NCI-H1417 (cell line): ENCODE data around the gene HS3ST2.
"Not testable (repeated sequence)": the region's sequence is repeated elsewhere in the genome, so short reads cannot be mapped to it uniquely, and the experiment has no call there.

Experiments used
- DNase-seq, 3 experiments: peaks; one replicate each; lab custom pipeline; 2025; lab: John Stamatoyannopoulos, UW

HS3ST2 gene

DNA sequence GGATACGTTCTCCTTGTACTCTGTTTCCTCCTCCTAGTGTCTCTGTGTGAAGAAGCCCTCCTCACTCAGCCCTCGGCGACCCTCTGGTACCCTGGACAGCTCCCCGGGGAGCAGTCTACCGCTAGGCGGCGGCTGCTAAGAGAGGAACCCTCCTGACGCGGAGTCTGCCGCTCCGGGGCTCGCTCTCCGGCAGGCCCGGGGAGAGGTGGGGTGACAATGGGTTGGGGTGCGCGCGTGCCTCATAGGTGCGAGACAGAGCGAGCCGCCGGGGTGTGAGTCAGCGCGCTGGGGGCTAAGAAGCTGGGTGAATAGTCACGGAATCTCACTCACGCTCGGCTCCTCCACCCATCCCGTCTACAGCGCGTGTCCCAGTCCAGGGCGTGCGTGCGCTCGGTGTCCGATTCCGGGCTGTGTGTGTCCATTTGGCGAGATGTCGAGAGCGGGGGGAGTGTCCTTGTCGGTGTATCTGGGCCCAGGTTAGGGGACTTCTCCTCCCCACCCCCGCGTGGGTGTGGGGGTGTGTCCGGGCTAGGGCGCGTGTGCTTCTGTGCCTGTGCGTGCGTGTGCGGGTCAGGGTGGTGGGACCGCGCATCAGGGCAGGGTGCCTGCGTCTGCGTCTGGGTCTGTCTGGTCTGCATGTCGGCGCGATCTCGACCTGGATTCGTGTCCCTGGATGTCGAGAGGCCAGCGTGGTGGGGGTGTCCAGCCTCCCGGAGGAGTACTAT lies 577 bp upstream of the HS3ST2 start:
- no peak for DNase-seq

DNA sequence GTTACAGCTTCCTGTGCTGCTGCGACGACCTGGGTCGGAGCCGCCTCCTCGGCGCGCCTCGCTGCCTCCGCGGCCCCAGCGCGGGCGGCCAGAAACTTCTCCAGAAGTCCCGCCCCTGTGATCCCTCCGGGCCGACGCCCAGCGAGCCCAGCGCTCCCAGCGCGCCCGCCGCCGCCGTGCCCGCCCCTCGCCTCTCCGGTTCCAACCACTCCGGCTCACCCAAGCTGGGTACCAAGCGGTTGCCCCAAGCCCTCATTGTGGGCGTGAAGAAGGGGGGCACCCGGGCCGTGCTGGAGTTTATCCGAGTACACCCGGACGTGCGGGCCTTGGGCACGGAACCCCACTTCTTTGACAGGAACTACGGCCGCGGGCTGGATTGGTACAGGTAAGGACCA lies 746 bp downstream of the HS3ST2 start:
- no peak for DNase-seq

DNA sequence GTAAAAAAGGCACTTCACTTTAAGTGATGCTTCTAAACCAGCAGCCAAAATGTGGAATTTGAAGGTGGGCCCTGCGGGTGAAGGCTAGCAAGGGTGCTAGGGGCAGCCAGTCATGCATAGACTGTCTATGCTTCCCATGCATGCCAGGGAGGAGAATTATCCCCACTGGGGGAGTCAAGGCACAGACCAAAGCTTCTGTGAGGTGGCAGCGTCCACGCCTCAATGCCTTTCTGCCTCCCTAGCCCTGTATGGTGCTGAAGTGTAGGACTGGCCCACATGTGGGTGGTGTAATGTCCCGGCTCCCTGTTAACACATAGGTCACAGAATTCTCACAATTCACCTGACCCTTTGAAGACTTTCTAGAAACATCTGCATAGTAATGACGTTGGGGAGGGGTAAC lies 1.9 kb downstream of the HS3ST2 start:
- DNase-seq = no peak

DNA sequence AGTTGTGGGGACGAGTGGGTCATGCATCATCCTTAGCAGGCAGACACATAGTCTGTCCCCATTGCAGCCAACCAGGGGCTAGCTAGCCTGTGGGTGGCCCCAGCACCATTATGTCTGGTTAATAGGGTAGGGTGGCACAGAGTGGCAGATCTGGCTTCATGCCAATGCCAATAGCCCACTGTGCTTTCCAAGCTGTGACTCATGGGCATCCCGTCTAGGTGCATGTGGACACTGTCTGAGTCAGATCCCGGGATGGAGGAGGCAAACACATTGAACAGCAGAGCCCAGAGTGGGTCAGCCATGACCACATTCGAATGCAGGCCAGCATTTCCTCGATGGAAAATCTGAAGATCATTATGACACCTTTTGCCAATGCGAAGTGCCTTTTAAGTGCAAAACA lies 2.5 kb downstream of the HS3ST2 start:
- DNase-seq = no peak

DNA sequence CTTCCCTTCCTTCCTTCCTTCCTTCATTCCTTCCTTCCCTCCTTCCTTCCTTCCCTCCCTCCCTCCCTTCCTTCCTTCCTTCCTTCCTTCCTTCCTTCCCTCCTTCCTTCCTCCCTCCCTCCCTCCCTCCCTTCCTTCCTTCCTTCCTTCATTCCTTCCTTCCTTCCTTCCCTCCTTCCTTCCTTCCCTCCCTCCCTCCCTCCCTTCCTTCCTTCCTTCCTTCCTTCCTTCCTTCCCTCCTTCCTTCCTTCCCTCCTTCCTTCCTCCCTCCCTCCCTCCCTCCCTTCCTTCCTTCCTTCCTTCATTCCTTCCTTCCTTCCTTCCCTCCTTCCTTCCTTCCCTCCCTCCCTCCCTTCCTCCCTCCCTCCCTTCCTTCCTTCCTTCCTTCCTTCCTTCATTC lies 4.8 kb downstream of the HS3ST2 start:
- not testable (repeated sequence) for DNase-seq

DNA sequence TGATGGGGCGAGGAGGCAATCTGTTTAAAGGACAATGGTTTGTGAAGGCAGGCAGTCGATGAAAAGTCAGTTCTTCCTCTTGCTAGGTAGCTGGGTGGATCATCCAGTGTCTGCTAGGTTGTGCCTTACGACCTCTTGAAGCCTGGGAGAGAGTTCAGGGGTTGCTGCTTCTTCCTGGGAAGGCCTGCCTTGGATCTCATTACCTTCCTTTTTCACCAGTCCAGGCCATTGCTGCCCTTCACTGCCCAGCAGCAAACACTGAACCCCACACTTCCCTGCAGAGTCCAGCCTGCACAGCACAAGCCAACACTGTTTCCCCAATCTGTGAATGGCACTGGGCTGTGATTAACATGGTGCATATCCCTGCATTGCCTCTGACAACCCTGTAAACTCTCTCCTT lies 24.7 kb downstream of the HS3ST2 start:
- DNase-seq = no peak

DNA sequence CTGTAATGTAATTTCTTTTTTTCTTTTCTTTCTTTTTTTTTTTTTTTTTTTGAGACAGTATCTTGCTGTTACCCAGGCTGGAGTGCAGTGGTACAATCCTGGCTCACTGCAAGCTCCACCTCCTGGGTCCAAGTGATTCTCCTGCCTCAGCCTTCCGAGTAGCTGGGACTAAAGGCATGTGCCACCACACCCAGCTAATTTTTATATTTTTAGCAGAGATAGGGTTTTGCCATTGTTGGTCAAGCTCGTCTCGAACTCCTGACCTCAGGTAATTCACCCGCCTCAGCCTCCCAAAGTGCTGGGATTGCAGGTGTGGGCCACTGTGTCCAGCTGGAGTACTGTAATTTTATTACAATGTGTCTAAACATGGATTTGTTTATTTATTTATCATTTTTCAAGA lies 28.1 kb downstream of the HS3ST2 start:
- not testable (repeated sequence) for DNase-seq

DNA sequence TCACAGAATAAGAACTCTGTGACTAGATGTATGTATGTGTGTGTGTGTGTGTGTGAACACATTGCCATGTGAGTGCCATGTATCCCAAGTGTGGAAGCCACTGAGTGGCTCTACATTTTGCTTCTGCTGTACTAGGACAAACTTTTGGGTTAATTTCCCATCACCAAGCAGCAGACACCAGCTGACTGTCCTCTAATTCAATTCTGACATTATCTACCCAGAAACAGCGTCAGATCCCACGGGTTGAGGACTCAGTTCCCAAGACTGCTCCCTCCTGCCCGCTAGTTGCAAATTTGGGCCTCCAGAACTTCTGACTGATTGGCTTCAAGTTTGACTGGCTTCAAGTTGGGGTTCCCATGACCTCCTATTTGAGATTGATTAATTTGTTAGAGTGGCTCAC lies 29.2 kb downstream of the HS3ST2 start:
- no peak for DNase-seq

DNA sequence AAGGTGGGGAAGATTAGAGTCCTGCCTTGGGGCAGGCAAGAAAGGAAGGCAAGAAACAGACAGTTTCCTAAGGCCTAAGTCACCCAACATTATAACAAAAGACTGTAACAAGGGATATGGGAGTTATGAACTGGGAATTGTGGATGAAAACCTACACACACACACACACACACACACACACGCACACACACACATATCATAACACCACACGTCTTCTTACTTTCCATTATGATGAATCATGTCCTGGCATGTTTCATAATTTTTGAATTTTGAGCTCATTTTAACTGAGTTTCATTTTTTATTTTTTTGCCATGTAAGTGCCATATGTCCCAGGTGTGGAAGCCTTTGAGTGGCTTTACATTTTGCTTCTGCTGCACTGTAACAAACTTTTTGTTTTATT lies 29.9 kb downstream of the HS3ST2 start:
- no peak for DNase-seq

DNA sequence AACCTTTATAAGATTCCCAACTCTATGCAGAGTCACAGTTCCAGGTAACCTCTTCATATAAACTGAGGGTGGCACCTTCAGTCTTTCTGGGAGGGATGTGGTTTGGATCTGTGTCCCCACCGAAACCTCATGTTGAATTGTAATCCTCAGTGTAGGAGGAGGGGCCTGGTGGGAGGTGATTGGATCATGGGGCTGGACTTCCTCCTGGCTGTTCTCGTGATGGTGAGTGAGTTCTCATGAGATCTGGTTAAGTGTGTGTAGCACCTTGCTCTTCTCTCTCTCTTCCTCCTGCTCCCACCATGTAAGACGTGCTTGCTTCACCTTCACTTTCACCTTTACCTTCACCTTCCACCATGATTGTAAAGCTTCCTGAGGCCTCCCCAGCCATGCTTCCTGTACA lies 30.5 kb downstream of the HS3ST2 start:
- no peak for DNase-seq

DNA sequence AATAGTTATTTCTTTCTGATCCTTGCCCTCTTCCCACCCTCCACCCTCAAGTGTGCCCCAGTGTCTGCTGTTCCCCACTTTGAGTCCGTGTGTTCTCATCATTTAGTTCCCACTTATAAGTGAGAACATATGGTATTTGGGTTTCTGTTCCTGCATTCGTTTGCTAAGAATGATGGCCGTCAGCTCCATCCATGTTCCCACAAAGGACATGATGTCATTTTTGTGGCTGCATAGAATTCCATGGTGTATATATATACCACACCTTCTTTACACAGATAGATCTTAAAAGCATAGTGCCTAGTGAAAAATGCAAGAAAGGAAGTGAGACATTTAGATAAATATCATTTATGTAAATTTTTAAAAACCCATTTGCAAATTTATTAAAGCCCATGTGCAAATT lies 33.1 kb downstream of the HS3ST2 start:
- no peak for DNase-seq

DNA sequence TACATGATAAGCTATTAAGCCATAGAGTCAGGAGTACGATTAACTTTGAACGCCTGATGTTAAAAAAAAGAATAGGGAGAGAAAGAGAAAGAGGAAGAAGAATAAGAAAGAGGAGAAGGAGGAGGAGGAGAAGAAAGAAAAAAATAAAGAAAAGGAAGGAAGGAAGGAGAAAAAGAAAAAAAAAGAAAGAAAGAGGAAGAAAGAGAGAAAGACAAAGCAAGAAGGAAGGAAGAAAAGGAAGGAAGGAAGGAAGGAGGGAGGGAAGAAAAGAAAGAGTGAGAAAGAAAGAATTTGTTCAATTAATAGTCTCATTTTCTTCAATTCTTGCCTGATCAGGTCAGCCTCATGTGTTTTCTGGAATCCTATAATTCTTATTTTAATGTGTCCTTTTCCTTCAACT lies 33.7 kb downstream of the HS3ST2 start:
- DNase-seq = no peak

DNA sequence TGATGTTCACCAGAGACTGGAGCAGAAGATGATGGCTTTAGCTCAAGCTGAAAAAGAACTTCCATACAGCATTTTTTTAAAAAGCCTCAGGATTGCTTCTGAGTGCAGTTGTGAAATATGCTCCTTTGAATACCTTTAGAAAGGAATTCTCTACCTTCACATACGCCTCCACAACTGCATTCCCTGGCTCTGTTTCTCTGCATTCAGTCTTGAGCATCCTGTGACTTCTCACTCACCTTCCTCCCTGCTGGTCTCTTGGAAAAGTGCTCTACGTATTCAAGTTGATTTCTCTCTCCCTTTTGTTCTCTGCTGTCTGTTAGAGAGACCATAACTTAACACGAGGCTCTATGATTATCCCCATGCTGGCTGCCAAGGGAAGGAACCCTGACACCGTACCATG lies 34.5 kb downstream of the HS3ST2 start:
- DNase-seq = no peak

DNA sequence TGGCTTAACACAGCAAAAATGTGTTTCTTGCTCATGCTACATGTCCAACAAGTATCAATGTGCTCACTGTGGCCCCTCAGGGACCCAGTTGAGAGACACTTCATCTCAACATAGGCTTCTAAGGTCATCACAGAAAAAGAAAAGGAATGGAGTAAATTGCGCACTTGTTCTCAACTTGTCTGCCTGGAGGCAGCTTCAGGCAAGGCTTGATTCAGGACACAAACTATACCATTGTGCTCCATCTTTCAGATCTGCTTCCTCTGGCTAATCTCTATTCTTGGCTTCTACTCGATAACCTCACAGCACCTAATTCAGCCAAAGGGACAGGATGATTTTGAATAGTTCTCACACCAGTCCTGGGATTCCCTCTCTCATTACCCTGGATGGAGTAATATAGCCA lies 35.6 kb downstream of the HS3ST2 start:
- no peak for DNase-seq

DNA sequence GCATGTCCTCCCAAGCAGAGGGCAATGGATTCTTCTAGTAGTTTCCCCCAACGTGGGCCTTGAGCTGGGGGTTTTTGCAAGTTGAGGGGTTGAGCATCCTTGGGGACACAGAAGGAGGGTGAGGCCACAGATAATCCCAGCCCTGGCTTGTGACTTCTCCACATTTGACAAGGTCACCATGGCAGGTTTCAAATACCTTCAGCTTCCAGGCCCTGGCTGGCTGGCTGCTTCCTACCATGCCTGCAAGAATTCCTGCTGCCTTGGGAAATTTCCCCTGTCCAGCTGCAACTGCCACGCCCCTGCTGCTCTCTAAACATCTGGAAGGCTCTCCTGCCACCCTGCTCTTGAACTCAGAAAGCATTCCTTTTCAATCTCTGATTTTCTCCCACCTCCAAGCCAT lies 41.3 kb downstream of the HS3ST2 start:
- DNase-seq = no peak

DNA sequence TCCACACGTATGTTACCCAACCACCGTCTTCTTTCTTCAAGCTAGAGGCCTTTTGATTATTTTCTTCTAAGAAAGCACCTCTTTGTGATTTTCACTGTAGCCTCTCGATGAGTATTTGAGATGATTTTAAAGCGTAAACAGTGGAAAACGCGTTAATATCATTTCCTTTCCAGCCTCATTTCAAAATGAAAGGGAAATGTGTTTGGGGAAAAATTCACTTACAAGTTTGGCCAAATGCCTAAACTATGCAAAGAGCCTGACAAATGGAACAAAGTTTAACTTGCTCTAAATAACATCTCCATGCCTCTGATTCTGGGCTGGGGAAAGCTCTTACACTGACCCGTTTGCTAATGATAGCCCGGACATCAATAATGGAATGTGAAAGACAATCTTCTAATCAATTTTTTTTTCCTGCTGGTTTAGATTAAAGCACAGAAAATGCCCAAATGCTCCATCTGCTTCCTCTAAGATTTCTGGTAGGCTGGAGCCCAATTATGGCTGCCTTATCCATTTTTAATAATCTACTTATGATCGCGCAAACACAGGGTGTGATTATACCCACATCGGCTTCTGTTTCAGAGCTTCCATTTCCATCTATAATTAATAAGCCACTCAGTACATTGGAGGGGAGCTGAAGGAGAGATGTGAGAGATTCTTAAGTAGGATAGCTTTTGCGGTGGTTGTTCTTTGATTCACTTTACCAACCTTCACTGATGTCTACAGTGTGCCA lies 43.5 kb downstream of the HS3ST2 start:
- DNase-seq = no peak

DNA sequence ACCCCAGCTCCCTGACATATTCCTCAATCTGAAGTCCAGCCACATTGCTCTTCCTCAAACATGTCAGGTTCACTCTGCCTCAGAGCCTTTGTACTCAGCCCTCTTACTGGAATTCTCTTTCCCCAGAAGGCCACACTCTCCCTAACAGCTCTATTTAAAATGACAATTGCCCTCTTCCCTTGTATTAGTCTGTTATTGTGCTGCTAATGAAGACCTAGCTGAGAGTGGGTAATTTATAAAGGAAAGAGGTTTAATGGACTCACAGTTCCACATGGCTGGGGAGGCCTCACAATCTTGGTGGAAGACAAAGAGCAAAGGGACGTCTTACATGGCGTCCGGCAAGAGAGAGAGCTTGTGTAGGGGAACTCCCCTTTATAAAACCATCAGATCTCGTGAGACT lies 46.0 kb downstream of the HS3ST2 start:
- DNase-seq = no peak

DNA sequence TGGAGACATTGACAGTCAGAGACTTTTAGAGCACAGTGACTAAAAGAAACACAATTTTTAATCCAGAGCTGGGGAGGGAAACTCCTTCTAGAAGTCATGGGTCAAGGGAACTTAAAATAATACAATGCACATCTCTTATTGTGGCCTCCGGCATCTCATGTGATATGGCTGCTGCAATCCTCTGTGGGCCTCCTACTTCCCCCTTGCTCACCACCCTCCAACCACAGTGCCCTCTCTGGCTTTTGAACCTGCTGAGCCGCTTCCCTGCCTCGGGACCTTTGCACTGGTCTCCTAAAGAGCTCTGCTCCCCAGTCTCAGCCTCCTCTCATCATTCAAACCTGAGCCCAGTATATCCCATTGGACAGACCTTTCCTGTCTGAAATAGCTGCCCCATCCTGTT lies 47.6 kb downstream of the HS3ST2 start:
- no peak for DNase-seq

DNA sequence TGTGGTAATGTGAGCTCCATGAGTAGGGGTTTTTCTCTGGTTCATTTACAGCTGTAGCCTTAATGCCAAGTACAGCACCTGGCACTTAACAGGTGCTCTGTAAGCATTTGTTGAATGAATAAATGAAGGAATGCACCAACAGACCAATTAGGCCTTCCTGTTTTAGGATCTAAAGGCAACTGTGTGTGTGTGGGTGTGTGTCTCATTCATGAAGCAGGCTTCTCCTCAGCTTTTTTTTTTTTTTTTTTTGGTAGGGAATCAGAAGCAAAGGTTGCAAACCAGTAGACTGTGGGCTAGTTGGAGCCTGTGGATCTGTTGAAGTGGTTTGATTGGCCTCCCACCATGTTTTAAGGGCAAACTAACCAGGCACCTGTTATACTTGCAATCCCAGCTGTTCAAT lies 48.1 kb downstream of the HS3ST2 start:
- DNase-seq = no peak

DNA sequence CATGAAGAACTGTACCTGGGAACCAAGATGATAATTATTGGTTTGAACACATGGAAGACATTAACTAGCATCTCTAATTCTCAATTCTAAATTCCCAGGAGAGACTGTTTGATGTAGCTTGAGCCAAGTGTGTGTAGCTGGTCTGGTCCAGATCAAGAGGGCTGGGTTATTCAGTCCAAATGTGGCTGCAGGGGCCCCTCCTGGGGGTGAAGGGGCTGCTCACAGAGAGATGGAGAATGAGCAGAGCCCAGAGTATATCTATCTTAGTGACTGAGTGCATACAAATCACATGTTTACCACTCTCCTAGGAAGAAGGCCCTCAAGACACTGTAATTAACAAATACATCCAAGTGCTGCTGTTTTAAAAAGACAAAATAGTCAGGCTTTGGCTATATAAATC lies 50.4 kb downstream of the HS3ST2 start:
- DNase-seq = no peak

DNA sequence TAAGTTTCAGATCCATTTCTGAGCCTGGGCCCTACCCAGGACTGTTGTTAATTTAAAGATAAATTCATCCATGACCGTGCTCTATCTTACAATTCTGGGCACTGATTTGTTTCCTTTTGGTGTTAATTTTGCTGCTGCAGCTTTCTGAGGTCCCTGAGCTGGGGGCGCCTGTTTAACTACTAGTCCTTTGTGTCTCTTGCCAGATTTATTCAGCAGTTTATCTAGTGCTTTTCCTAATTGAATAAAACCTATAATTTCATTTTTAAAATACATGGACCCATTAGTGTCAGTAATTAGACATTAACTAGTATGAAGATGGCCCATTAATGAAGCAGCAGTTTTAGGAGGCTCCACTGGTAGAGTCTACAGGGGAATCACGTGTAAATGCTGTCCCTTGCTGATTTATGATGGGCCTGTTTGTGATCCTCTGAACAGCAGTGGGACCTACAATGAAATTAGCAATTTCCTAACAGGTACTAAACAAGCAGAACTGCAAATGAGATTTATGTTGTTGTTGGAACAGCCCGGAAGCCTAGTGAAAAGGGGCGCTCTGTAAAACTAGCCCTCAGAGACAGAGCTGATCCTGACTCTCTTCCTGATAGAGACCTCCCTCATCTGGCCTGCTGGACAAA lies 54.7 kb downstream of the HS3ST2 start:
- DNase-seq = no peak

DNA sequence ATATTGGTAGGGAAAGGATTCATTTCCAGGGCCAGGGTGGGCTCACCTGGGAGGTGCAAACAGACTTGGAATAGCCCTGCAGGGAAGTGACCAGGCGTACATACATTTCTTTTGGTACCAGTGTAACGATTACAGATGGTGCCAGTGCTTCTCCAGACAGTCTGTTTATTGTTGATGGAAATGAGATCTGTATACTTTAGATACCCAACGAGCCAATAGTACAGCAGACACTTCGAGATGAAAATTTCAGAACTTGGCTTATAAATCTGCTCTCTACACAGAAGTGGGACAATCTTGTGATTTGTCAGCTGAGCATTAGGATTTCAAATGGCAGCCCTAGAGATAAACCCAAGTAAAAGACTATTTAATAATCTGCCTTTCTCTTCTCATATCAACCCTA lies 57.9 kb downstream of the HS3ST2 start:
- DNase-seq = no peak

DNA sequence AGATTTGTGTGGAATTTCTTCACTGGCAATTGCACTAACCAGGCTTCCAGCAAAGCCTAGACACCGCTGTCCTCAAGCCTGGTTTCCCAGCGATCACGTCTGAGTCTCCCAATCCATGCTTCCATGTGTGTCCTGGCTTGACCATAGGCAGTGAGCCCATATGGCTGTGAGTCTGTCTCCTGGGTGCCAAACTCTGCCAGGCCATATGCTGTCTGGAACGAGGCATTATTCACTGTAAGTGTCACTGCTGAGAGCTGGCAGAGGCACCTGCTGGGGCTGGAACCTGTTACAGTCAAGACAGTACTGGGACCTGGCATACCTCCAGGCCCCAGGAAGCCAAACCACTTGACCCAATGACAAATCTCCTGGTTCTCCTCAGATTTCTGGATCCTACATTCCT lies 60.4 kb downstream of the HS3ST2 start:
- no peak for DNase-seq

DNA sequence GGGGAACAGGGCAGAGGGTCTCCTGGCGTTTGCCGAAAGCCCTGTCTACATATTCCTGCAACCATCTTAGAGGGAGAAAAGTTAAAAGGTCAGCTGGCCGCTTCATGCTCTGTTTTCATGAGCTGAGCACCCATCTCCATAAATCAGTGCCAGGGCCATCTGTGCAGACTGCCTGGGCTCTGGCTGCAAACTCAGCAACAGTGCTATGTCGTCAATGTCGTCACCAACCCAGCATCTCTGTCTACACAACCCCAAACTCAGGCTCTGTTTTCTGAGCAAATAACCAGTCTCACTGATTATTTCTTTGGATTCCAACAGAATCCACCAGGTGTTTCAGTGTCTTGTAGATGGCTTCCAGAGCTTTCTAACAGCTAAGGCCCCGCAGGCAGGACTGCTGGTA lies 65.0 kb downstream of the HS3ST2 start:
- no peak for DNase-seq
